GM18498 (cell line): Measurements from ENCODE around the gene NR2C1.
A peak's percentile ranks its signal among the peaks of the same experiment; 100 is the strongest.
"Not testable (repeated sequence)": the region's sequence is repeated elsewhere in the genome, so short reads cannot be mapped to it uniquely, and the experiment has no call there.

ENCODE experiments used
- ATAC-seq: cut with Tn5 transposase; IDR thresholded peaks from one replicate; pipeline ENCODE4 v1.9.1; 2021; ENCODE audit warnings: mild to moderate bottlenecking, moderate library complexity; ENCODE audit not compliant: unreplicated experiment

The NR2C1 gene

GRCh38 chr12:95003213-95003920 lies 70.1 kb downstream of the NR2C1 start, which contains the start of gene NDUFA12:
Gene NDUFA12, minus strand, starts transcription at chr12:95003697. Its CDS starts 17 bp downstream, at chr12:95003680.
- ATAC-seq, result peak; percentile 98

GRCh38 chr12:95002754-95003153 lies 70.7 kb downstream of the NR2C1 start:
- ATAC-seq, result no peak

- ATAC-seq, result no peak
These were observed 75.1 kb downstream of the NR2C1 start for GRCh38 chr12:94998326-94998725.

- ATAC-seq, result no peak
These were observed 75.7 kb downstream of the NR2C1 start for GRCh38 chr12:94997726-94998125.

- no peak for ATAC-seq
These were observed 76.4 kb downstream of the NR2C1 start for GRCh38 chr12:94997061-94997460.

- no peak for ATAC-seq
These were observed 79.1 kb downstream of the NR2C1 start for GRCh38 chr12:94994312-94994711.

GRCh38 chr12:94993855-94994254 lies 79.6 kb downstream of the NR2C1 start:
- ATAC-seq, result not testable (repeated sequence)

GRCh38 chr12:94990222-94990621 lies 83.2 kb downstream of the NR2C1 start:
- no peak for ATAC-seq

GRCh38 chr12:94988471-94988870 lies 84.9 kb downstream of the NR2C1 start:
- no peak for ATAC-seq

GRCh38 chr12:94987801-94988200 lies 85.6 kb downstream of the NR2C1 start:
- ATAC-seq, result no peak

GRCh38 chr12:94987076-94987669 lies 86.2 kb downstream of the NR2C1 start:
- no peak for ATAC-seq

GRCh38 chr12:94985099-94985498 lies 88.3 kb downstream of the NR2C1 start:
- ATAC-seq, result not testable (repeated sequence)

- no peak for ATAC-seq
These were observed 90.1 kb downstream of the NR2C1 start for GRCh38 chr12:94983321-94983720.

- ATAC-seq, result no peak
These were observed 91.0 kb downstream of the NR2C1 start for GRCh38 chr12:94982456-94982855.

- no peak for ATAC-seq
These were observed 92.8 kb downstream of the NR2C1 start for GRCh38 chr12:94980577-94980976.

GRCh38 chr12:94979941-94980340 lies 93.5 kb downstream of the NR2C1 start:
- ATAC-seq, result no peak

- no peak for ATAC-seq
These were observed 95.5 kb downstream of the NR2C1 start for GRCh38 chr12:94977766-94978468.

GRCh38 chr12:94973221-94973620 lies 100.2 kb downstream of the NR2C1 start:
- no peak for ATAC-seq

GRCh38 chr12:94972795-94973194 lies 100.6 kb downstream of the NR2C1 start:
- ATAC-seq, result no peak

GRCh38 chr12:94971923-94972322 lies 101.5 kb downstream of the NR2C1 start:
- ATAC-seq, result no peak

GRCh38 chr12:94970560-94970959 lies 102.9 kb downstream of the NR2C1 start:
- ATAC-seq, result no peak
